HepG2 (cell line): Measurements from ENCODE around the gene AKR1A1. TPM values are rescaled to one million over a fixed set of nuclear protein-coding genes. Genes with fewer than 3 reads are reported as not detected.
"Not testable (repeated sequence)": the region's sequence is repeated elsewhere in the genome, so short reads cannot be mapped to it uniquely, and the experiment has no call there.

Source experiments
- ATAC-seq: fragments of 200-7000 bp; cut with Tn5 transposase; 3 replicates; pipeline ENCODE4 v1.9.1; 2020; ENCODE audit warnings: mild to moderate bottlenecking, moderate library complexity
- BruUV-seq: library from RNA; stranded (reverse); fragments of 400-500 nt; replicated peaks from 2 replicates; lab custom pipeline; 2021; lab: Mats Ljungman, UMichigan
- CTCF ChIA-PET: fragments of 300-600 bp; formaldehyde crosslinking; extraction: SDS; loops from one replicate; lab custom pipeline; 2021; ENCODE audit warnings: low total read pairs, inconsistent platforms, low intra/inter-chr PET ratio; lab: Yijun Ruan, JAX
- POLR2A ChIA-PET: fragments of 350-600 bp; sonication (Branson Sonifier 250); formaldehyde crosslinking; loops from one replicate; lab custom pipeline; 2020; ENCODE audit warnings: antibody characterized with exemption, inconsistent platforms; lab: Yijun Ruan, JAX
- DNase-seq: peaks from one replicate; pipeline ENCODE4 v3.0.0-alpha.2; 2015; ENCODE audit warnings: low spot score
- FAIRE-seq: peaks from 3 replicates; lab custom pipeline; 2011; peaks lifted over from hg19 to GRCh38; lab: Jason Lieb, UNC
- H2AFZ ChIP-seq: one replicate; pipeline ENCODE4 v1.6.1; 2011; ENCODE audit warnings: low read length, inconsistent platforms
- H3K27ac ChIP-seq: fragments of 300-600 bp; 3 replicates; pipeline ENCODE4 v1.8.0; 2011; ENCODE audit warnings: mixed run types, mild to moderate bottlenecking, mixed read lengths, low read length, inconsistent platforms; ENCODE audit not compliant: insufficient read depth; ENCODE audit errors: extremely low read length
- H3K27me3 ChIP-seq, 2 experiments: fragments of 200-600 bp in 1 of 2; 2 replicates in 1 of 2; 3 replicates in 1 of 2; pipeline versions ENCODE4 v1.6.0 to v1.8.0; 2011; ENCODE audit warnings: low read length in 2 of 2, mild to moderate bottlenecking in 2 of 2, moderate library complexity in 2 of 2, inconsistent platforms in 1 of 2; ENCODE audit not compliant: insufficient read depth in 2 of 2, control insufficient read depth in 1 of 2
- H3K36me3 ChIP-seq, 2 experiments: fragments of 200-600 bp in 1 of 2; replicated peaks in 1 of 2; 2 replicates in 1 of 2; 3 replicates in 1 of 2; pipeline versions ENCODE4 v1.5.1 to v1.8.0; 2011; ENCODE audit warnings: low read length in 2 of 2, inconsistent platforms in 1 of 2; ENCODE audit not compliant: insufficient read depth in 2 of 2, control insufficient read depth in 1 of 2
- H3K4me1 ChIP-seq: 2 replicates; pipeline ENCODE4 v1.5.1; 2012; ENCODE audit warnings: low read length, inconsistent platforms; ENCODE audit not compliant: insufficient read depth
- H3K4me2 ChIP-seq: 2 replicates; pipeline ENCODE4 v1.6.0; 2011; ENCODE audit warnings: low read depth, low read length, inconsistent platforms
- H3K4me3 ChIP-seq, 3 experiments: fragments of 200-600 bp in 1 of 3; sonication (generic), shearing (Covaris generic) in 1 of 3; replicated peaks in 1 of 3; 2 replicates each; pipeline ENCODE4 v1.5.1; 2011 to 2016; ENCODE audit warnings: low read length in 3 of 3, inconsistent platforms in 2 of 3, low read depth in 2 of 3, mild to moderate bottlenecking in 2 of 3, control low read depth in 1 of 3, mixed read lengths in 1 of 3; ENCODE audit not compliant: insufficient read depth in 1 of 3
- H3K79me2 ChIP-seq: one replicate; pipeline ENCODE4 v1.6.1; 2011; ENCODE audit warnings: low read length, inconsistent platforms; ENCODE audit not compliant: insufficient read depth
- H3K9ac ChIP-seq: 2 replicates; pipeline ENCODE4 v1.6.0; 2011; ENCODE audit warnings: mild to moderate bottlenecking, low read depth, low read length, inconsistent platforms; ENCODE audit not compliant: insufficient read depth
- H3K9me3 ChIP-seq: 2 replicates; pipeline ENCODE4 v1.5.1; 2012; ENCODE audit warnings: mild to moderate bottlenecking, low read length
- H4K20me1 ChIP-seq: 2 replicates; pipeline ENCODE4 v1.6.0; 2011; ENCODE audit warnings: inconsistent platforms, mild to moderate bottlenecking, low read length, moderate library complexity; ENCODE audit not compliant: insufficient read depth
- ZNF407 ChIP-seq: sonication (generic); formaldehyde crosslinking; IDR thresholded peaks from one replicate; pipeline ENCODE4 v1.5.1; 2020; ENCODE audit warnings: mild to moderate bottlenecking, missing genetic modification reagents; ENCODE audit errors: not compliant biosample characterization
- ZNF768 ChIP-seq: sonication (generic); formaldehyde crosslinking; IDR thresholded peaks from 2 replicates; pipeline ENCODE4 v1.4.0; 2020; ENCODE audit warnings: missing genetic modification reagents
- WGBS: methylation state at CpG from one replicate; pipeline ENCODE4 v1.1.6; 2017; ENCODE audit warnings: low lambda C conversion rate; 5-methylcytosine and 5-hydroxymethylcytosine counted together
- in situ Hi-C: cut with HindIII; loops from 2 replicates; pipeline ENCODE4 v1.10.0; 2017; ENCODE audit warnings: low pct_unique_long_range_greater_than_20kb; ENCODE audit not compliant: extremely low pct_ligation_motif_present
- intact Hi-C: fragments of 100-400 bp; cut with micrococcal nuclease; formaldehyde crosslinking; loops from one replicate; pipeline ENCODE4 v1.10.0; 2022; ENCODE audit not compliant: unreplicated experiment
- polyA plus RNA-seq, 8 experiments: library from polyadenylated mRNA; depleted of rRNA in 3 of 8; stranded (reverse) in 7 of 8; unstranded in 1 of 8; fragments of >200 nt; fragmentation: Illumina TruSeq in 4 of 8; extraction: Trizol in 4 of 8; gene quantifications; 2 replicates each; pipeline versions ENCODE4 v1.2.1 to v1.2.3, GENCODE V29; 2011 to 2016; ENCODE audit warnings: low read depth in 4 of 8, missing spikeins in 1 of 8, mixed read lengths in 1 of 8; ENCODE audit not compliant: insufficient read depth in 1 of 8
- total RNA-seq, 5 experiments: library from RNA; depleted of rRNA; stranded (reverse); fragments of >200 nt; fragmentation: Illumina TruSeq; extraction: Trizol; gene quantifications; 2 replicates each; pipeline ENCODE4 v1.2.3, GENCODE V29; 2016; ENCODE audit warnings: low read depth in 1 of 5
- TF ChIP-seq, protein P1 (sequence below): sonication (generic); formaldehyde crosslinking; IDR thresholded peaks from 2 replicates; pipeline ENCODE4 v1.5.0; 2020; ENCODE audit warnings: mild to moderate bottlenecking, missing genetic modification reagents
- TF ChIP-seq, protein P2 (sequence below): sonication (generic); formaldehyde crosslinking; IDR thresholded peaks from 2 replicates; pipeline ENCODE4 v1.9.0; 2021; ENCODE audit warnings: missing genetic modification reagents, mild to moderate bottlenecking, borderline replicate concordance

The AKR1A1 gene
- total and polyA plus RNA-seq, 2 of the 13 experiments (the other 11 are each of a cell fraction or from before 2014, with no cell fraction given) = 181 to 217 TPM

GRCh38 chr1:45518366-45518765 is 32.3 kb upstream of the AKR1A1 start:
- H3K9me3 ChIP-seq, H2AFZ ChIP-seq, CTCF ChIA-PET, FAIRE-seq, H3K27me3 ChIP-seq, DNase-seq, intact Hi-C loops, BruUV-seq, H3K9ac ChIP-seq, ATAC-seq, in situ Hi-C loops: not testable (repeated sequence)
- WGBS = 88% methylated on average over 4 of the region's 4 CpGs
- peaks cover 58% of the 10 kb centered on the region for H4K20me1 ChIP-seq
- H3K4me3 ChIP-seq = peak overlapping the region in 1 of 3 experiments; percentile 18; a peak in 1 of 6 replicates
- TF ChIP-seq ZNF768 (CRISPR knock-in tag) = peak; percentile 82
- TF ChIP-seq, protein P1, sequence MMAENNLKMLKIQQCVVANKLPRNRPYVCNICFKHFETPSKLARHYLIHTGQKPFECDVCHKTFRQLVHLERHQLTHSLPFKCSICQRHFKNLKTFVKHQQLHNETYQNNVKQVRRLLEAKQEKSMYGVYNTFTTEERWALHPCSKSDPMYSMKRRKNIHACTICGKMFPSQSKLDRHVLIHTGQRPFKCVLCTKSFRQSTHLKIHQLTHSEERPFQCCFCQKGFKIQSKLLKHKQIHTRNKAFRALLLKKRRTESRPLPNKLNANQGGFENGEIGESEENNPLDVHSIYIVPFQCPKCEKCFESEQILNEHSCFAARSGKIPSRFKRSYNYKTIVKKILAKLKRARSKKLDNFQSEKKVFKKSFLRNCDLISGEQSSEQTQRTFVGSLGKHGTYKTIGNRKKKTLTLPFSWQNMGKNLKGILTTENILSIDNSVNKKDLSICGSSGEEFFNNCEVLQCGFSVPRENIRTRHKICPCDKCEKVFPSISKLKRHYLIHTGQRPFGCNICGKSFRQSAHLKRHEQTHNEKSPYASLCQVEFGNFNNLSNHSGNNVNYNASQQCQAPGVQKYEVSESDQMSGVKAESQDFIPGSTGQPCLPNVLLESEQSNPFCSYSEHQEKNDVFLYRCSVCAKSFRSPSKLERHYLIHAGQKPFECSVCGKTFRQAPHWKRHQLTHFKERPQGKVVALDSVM (CRISPR knock-in tag) = peak; percentile 82
- peaks cover 19 to 46% of the 10 kb centered on the region in 2 experiments for H3K36me3 ChIP-seq
- peaks cover 76% of the 10 kb centered on the region for H3K4me1 ChIP-seq
- H3K27ac ChIP-seq = peak overlapping the region; percentile 20
- POLR2A ChIA-PET = interaction anchor here (1.1 to 13.3 kb wide), 7 partner anchors 8 to 66 kb away, joined by 4 to 690 read pairs (median 11); partner anchors contain the start of genes AKR1A1, CCDC163, MMACHC and NASP
- peaks cover 70% of the 10 kb centered on the region for H3K79me2 ChIP-seq
- peak overlapping the region; percentile 77 for H3K4me2 ChIP-seq

DNA sequence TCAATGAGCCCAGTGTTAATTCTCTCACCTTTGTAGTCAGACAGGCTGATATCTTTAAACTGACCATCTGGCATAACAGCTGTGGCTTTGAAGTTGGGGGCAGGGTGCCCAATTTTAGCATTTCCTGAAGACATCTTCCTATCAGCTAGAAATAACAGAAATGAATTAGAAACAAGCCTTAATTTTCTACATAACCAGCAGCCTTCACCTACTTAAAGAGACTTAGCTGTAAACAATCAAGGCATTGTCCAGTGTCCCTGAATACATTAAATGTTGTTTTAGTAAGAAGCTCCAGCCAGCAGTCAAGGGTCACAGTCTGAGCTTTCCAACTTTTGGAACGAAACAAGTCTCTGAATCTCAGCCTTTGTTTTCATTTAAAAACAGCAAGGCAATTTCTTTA is 31.7 kb upstream of the AKR1A1 start:
- DNase-seq = no peak
- H3K4me2 ChIP-seq = peak overlapping the region; percentile 77
- peak overlapping the region; percentile 100; the same call in 1 of the 2 replicates for H3K9ac ChIP-seq
- no peaks in the 10 kb centered on the region for H3K9me3 ChIP-seq
- H3K79me2 ChIP-seq = peaks cover 70% of the 10 kb centered on the region
- peak overlapping the region; percentile 20 for H3K27ac ChIP-seq
- BruUV-seq = TSS peak; percentile 40
- H4K20me1 ChIP-seq = peaks cover 57% of the 10 kb centered on the region
- H3K4me3 ChIP-seq = peak overlapping the region; percentile 95 to 99 (median 96); a peak in 4 of 6 replicates
- POLR2A ChIA-PET = interaction anchor here (1.1 to 13.3 kb wide), 8 partner anchors 8 to 65 kb away, joined by 4 to 690 read pairs (median 30); partner anchors contain the start of genes AKR1A1, CCDC163, MMACHC and NASP
- no peak for FAIRE-seq
- no peaks in the 10 kb centered on the region; a peak in 1 of 5 replicates for H3K27me3 ChIP-seq
- intact Hi-C loops (no loop called here), in situ Hi-C loops (no loop called here)
- no peak overlapping the region for H2AFZ ChIP-seq
- CTCF ChIA-PET = no interaction called here
- 7% methylated on average over 1 of the region's 1 CpG for WGBS
- H3K36me3 ChIP-seq = peaks cover 17 to 41% of the 10 kb centered on the region in 2 experiments
- H3K4me1 ChIP-seq = peaks cover 76% of the 10 kb centered on the region
- no peak for ATAC-seq
- TF ChIP-seq, protein P2, sequence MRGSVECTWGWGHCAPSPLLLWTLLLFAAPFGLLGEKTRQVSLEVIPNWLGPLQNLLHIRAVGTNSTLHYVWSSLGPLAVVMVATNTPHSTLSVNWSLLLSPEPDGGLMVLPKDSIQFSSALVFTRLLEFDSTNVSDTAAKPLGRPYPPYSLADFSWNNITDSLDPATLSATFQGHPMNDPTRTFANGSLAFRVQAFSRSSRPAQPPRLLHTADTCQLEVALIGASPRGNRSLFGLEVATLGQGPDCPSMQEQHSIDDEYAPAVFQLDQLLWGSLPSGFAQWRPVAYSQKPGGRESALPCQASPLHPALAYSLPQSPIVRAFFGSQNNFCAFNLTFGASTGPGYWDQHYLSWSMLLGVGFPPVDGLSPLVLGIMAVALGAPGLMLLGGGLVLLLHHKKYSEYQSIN (CRISPR knock-in tag) = no peak
- TF ChIP-seq ZNF407 (CRISPR knock-in tag) = no peak
